Loucy (cell line): ENCODE results near the gene SEMG2.

ENCODE experiments used
- CTCF ChIP-seq: fragments of 200-600 bp; sonication (generic); conservative IDR thresholded peaks from 2 replicates; pipeline ENCODE4 v1.5.1; 2014; ENCODE audit warnings: mild to moderate bottlenecking, antibody characterized with exemption, low read length
- EZH2phosphoT487 ChIP-seq: fragments of 200-600 bp; IDR thresholded peaks from 2 replicates; pipeline ENCODE4 v1.6.1; 2018; ENCODE audit warnings: antibody characterized with exemption, mild to moderate bottlenecking, moderate library complexity, borderline replicate concordance

GRCh38 chr20:45246109-45246508 is 24.9 kb downstream of the SEMG2 start:
- TF ChIP-seq CTCF (no peak), EZH2phosphoT487 (no peak)
